ENCODE data around the gene FAM120A.

DNA sequence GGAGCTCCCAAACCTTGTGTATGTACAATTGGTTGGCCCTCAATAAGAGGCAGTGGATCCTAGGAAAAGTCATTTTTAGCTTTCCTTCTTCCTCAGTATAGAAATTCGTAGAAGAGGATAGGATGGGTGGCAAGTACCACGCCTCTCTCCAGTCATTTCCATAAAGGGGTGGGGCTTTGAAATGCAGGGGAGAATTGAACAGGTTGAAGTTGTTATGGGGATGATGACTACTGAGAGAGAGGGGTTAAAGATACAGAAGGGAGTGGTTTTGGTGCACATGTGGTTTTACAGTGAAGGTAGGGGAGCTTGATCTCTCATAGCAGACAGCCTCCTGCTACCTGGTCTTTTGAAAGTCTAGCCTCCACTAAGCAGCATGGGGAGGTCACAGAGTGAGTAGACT is 56.3 kb downstream of the FAM120A start:
- TF ChIP-seq CTCF (conservative IDR thresholded peaks at IDR 0.05; ENCODE audit: low read length) (no peak), EZH2phosphoT487 (IDR thresholded peaks at IDR 0.05; ENCODE audit: borderline replicate concordance) (no peak)
